Ureter (tissue), 1 donor: Measurements from ENCODE around the gene NPAS2. TPM values are rescaled to one million over a fixed set of nuclear protein-coding genes. Genes with fewer than 3 reads are reported as not detected.
A peak's percentile ranks its signal among the peaks of the same experiment; 100 is the strongest.

Source experiments
- DNase-seq: peaks from one replicate; pipeline ENCODE4 v3.0.0-alpha.2; 2020; ENCODE audit warnings: low spot score
- total RNA-seq: library from RNA; stranded (reverse); gene quantifications from one replicate; pipeline ENCODE4 v1.2.4, GENCODE V29; 2023
- donor health status: DM: yes; HTN: yes; CAD: no.

Gene NPAS2
- total RNA-seq, 1 donor from 2014 or later = 102 TPM

GRCh38 chr2:100986157-100986556 lies 166.2 kb downstream of the NPAS2 start:
- DNase-seq = no peak

GRCh38 chr2:100987536-100987935 lies 167.6 kb downstream of the NPAS2 start:
- no peak for DNase-seq

GRCh38 chr2:100987974-100988373 lies 168.0 kb downstream of the NPAS2 start:
- DNase-seq = no peak

GRCh38 chr2:100988630-100989417 lies 168.9 kb downstream of the NPAS2 start:
- no peak for DNase-seq

- no peak for DNase-seq
These were observed 169.7 kb downstream of the NPAS2 start for GRCh38 chr2:100989666-100990065.

- DNase-seq = no peak
These were observed 170.2 kb downstream of the NPAS2 start for GRCh38 chr2:100990166-100990565.

- DNase-seq = no peak
These were observed 170.9 kb downstream of the NPAS2 start for GRCh38 chr2:100990650-100991403.

- no peak for DNase-seq
These were observed 171.4 kb downstream of the NPAS2 start for GRCh38 chr2:100991404-100991773.

GRCh38 chr2:100992262-100992661 lies 172.3 kb downstream of the NPAS2 start:
- no peak for DNase-seq

- no peak for DNase-seq
These were observed 173.4 kb downstream of the NPAS2 start for GRCh38 chr2:100993294-100993693.

GRCh38 chr2:100995309-100996075 lies 175.6 kb downstream of the NPAS2 start:
- no peak for DNase-seq

GRCh38 chr2:100997509-100998234 lies 177.7 kb downstream of the NPAS2 start:
- DNase-seq = no peak

GRCh38 chr2:100998235-100998573 lies 178.3 kb downstream of the NPAS2 start:
- DNase-seq = no peak

- no peak for DNase-seq
These were observed 180.1 kb downstream of the NPAS2 start for GRCh38 chr2:100999995-101000394.

- DNase-seq = peak; percentile 98
These were observed 182.0 kb downstream of the NPAS2 start, which contains the start of gene RPL31 for GRCh38 chr2:101001691-101002561. RPL31 (plus strand) TSS chr2:101002289; CDS start chr2:101002702, 413 bp downstream.

- no peak for DNase-seq
These were observed 182.8 kb downstream of the NPAS2 start for GRCh38 chr2:101002562-101003277.

- DNase-seq = no peak
These were observed 183.4 kb downstream of the NPAS2 start for GRCh38 chr2:101003278-101003775.

- DNase-seq = no peak
These were observed 184.8 kb downstream of the NPAS2 start for GRCh38 chr2:101004620-101005325.

- no peak for DNase-seq
These were observed 186.3 kb downstream of the NPAS2 start for GRCh38 chr2:101006065-101006715.
